Cardiac septum (tissue), 1 donor: ENCODE measurements around the gene BTRC. TPM values are rescaled to one million over a fixed set of nuclear protein-coding genes. Genes with fewer than 3 reads are reported as not detected.
"Not testable (repeated sequence)": the region's sequence is repeated elsewhere in the genome, so short reads cannot be mapped to it uniquely, and the experiment has no call there.

Source experiments
- DNase-seq: peaks from one replicate; pipeline ENCODE4 v3.0.0-alpha.2; 2020; ENCODE audit warnings: low spot score
- intact Hi-C: fragments of 100-400 bp; cut with DNase I; formaldehyde crosslinking; loops from one replicate; pipeline ENCODE4 v1.14.0; 2022
- long read RNA-seq: library from polyadenylated mRNA; unstranded; transcript quantifications from one replicate; pipeline ENCODE4 v2.0.0, GENCODE V29; 2021
- total RNA-seq: library from RNA; stranded (reverse); fragmentation: NEBNext Ultra II Directional; extraction: Animal tissue kit (Norgen Biotek cat#: 25700); gene quantifications from one replicate; pipeline ENCODE4 v1.2.1, GENCODE V29; 2021
- donor health status: DM: no; HTN: no; CAD: no.

Gene BTRC
- 34.7 TPM for total RNA-seq
- long read RNA-seq, full-length matches to known transcripts, result 9 of 28 reads
- long read RNA-seq, partial matches to known transcripts, result 1 of 28 reads
- long read RNA-seq, other reads (novel, unspliced or antisense), result 18 of 28 reads

DNA sequence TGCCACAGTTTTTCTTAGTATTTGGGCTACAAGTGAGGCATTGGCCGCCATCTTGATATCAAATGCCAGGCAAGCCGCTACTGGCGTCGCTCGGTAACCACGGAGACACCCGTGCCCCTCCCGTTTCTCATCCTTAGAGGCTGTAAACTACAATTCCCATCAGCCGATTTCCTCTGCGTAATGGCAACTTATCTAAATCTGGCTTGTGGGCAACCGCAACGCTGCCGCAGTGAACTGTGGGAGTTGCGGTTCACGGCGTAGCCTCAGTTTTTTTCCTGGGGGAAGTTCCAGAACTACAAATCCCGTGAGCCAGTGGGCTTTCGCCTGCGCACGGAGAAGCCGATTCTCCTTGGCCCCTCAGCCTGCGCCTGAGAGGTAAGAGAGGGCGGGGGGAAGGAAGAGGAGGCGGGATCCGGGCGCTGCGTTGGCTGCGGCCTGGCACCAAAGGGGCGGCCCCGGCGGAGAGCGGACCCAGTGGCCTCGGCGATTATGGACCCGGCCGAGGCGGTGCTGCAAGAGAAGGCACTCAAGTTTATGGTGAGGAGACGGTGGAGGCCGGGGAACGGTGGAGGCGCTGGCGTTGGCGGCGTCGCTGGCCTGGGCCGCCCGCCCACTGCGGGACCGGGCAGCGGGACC, at the start of gene BTRC:
TSS of gene BTRC (plus strand) at position 474 of the 636 bp plus-strand sequence. CDS start at position 490, 16 bp downstream.
- intact Hi-C loops, result loop anchor here (10.0 kb wide), 1 partner anchor 91 kb away; no protein-coding TSS in a partner anchor

DNA sequence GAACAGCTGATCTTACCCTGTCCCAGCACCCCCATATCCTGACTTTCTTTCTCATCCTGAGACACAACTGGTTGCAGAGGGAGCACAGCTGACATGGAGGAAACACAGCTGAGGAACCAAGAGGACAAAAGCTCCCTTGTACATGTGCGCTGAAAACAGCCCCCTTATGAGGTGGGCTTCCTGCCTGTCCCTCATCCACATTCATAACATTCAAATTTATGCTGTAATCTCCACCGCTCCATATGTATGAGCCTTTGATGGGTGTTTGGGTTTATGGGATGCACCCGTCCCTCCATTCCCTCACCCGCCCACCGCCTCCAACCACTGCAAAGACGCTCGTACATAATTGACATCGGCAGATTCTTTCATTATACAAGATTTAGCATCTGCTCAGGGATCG, 49.6 kb upstream of the BTRC start:
- intact Hi-C loops, result loop anchor here (5.0 kb wide), 2 partner anchors 138 to 268 kb away; no protein-coding TSS in a partner anchor
- DNase-seq, result no peak

More for the DNA sequence above, at the start of gene BTRC:
- peak; percentile 98 for DNase-seq

DNA sequence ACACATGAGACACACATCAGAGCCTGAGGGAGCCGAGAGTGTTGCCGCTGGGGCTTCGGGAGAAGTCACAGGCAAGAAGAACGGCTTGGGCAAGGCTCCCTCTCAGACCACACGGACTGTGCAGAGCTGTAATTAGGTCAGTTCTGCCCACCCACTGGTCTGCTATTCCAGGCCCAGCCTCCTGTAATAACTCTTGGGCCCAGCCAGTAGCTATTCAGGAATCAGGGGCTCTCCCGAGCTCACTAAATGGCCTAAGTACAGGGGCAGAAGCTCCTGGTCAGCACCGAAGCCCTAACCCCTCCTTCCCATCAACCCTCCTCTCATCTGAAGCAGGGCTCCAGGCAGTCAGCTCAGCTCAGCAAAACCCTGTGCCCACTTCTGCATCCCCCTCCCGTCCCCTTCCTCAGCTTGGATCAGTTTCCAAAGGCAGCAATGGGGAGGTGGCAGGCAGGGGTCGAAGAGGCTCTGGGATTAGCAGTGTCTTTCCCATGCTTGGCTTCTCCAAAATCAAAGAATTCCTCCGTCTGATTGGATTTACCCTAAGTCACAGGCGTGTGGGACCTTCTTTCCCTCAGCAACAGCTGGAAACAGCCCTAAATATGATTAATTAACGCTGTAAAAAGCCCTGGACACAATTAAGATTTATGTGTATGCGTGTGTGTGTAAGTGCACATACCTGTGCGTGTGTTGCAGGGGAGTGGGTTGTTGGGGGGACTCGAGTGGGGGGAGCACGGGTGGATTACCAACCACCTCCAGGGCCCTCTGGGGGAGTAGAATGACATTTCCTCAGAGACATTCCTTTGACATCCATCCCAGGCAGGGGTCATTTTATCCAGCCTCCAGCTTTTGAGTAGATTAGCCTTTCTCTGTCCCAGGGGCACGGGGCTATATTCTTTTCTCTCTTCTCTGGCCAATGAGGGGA, 48.4 kb upstream of the BTRC start:
- intact Hi-C loops, result no loop called here
- no peak for DNase-seq

DNA sequence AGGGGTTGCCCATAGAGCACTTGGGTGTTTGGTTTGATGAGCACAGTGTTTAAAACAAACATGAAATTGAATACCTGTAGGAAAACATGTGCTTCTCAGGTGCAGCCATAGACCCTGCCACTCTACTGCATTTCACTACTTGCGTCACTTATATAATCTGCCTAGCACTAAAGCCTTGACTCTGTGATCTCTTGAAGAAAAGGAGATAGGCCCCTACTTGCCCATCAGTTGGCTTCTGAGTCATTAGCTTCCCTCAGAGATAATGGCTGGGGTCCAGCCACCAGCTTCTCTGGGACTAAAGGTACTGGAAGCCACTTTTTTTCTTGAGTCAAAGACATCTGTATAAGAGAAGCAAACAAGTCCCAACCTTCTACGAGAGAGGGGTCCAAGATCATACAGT, 45.9 kb upstream of the BTRC start:
- intact Hi-C loops, result no loop called here
- DNase-seq, result no peak

DNA sequence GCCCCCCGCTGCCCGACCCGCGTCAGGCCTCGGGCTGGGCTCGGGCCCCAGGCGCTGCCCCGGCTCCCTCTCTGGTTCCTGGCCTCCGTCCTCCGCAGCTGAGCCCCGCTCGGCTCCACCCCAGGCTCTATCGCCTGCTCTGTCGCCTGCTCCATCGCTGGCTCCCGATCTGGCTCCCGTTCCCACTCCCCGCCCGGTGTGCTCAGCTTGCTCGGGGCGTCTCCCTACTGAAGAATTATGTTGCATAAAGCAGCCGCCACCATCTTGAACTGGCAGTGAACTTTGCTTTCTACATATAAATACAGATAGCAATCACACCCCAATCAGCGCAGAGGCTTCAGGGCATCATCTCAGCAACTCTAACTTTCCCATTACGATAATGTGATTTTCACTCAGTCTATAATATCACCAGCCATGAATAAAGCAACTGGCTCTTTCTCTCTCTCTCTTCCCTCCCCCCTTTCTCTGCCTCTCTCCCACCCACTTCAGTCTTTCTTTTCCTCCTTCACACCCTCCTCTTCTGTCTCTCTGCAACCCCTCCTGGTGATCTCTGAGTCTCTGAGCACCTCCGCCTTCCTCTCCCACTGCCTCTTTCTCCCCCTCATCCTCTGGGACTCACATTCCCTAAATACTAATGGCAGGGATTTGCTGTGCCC, 43.3 kb upstream of the BTRC start:
- DNase-seq, result no peak
- intact Hi-C loops, result no loop called here

DNA sequence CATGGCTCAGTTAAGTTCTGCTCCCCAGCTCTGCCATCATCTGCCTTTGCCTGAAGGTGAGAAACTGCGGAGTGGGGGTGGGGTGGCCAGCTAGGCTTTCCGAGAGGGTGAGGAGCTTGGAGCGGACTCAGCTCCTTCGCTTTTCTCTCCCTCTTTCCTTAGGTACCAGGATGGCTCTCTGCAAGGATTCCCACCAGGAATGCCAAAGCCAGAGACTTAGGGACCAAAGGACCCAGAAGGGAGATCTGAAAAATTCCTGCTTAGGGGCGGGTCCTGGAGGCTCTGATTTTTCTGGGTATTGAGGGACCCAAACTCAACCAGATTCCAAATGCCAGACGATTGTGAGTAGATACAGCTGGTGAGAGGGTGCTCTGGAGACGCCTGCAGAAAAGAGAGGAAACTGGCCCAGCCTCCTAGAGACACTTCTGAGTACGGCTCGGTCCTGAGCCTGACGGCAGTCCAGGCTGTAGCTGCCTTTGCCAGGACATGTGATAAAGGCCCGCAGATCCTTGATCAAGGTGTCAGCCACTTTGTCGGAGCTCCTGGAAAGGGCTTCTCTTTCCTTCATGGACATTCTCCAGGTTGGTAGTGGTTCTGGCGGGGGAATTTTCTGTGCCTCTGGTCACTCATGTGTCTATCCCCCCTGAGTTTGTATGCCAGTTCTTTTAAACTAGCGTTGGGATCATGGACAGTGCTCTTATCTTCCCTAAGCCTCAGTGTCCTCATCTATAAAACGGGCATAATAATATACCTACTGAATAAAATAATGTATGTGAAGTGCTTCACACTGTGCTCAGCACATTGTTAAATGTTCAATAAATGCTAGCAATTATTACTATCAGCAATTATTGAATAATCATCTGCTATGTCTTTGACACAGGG, 42.5 kb upstream of the BTRC start:
- DNase-seq, result no peak
- intact Hi-C loops, result no loop called here

DNA sequence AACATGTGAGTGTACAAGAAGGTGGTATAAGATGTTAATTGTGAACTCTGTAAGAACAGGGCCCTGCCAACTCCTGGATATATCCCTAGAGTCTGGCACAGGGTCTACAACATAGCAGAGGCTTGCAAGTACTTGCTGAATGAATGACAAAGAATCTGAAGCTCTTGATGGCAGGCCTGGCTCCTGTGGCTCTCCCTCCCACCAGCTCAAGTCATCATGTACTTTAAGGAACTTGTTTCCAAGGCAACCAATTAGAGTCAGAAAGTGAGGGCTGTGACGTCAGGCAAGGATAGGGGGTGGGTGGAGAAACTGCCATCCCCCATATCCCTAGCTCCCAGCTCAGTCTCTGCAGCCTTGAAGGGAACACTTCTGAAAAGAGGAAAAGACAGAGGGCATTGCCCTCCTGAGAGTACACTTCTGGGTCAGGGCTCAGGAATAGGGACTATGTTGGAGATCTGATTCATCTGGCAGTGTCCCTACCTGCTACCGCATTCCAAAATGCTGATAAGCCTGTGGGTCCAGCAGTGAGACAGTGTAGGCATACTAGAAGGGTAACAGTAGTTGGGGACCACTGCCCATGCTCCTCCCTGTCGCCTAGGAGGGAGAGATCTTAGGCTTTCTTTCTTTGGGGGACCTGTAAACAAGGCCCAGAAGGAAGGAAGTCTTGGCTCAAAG, 34.6 kb upstream of the BTRC start:
- intact Hi-C loops, result no loop called here

DNA sequence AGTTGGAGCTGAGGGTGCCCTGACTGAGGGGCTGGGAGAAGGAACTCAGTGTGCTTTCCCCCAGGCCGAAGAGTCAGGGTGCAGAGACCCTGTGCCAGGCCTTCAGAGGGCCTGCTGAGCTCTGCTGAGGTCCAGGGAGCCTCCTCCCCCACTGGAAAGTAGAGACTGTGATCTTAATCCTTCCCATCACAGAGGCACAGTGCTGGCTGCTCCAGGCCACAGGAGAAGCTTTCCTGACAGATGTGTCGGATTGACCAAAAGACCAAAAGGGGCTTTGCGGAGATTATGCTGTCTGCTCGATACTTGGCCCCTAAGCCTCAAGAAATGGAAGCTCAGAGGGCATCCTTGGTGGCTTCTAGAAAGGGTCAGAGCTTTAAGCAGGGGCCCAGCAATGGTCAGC, 32.9 kb upstream of the BTRC start:
- no peak for DNase-seq
- intact Hi-C loops, result no loop called here

More for the DNA sequence above, 34.6 kb upstream of the BTRC start:
- no peak for DNase-seq

DNA sequence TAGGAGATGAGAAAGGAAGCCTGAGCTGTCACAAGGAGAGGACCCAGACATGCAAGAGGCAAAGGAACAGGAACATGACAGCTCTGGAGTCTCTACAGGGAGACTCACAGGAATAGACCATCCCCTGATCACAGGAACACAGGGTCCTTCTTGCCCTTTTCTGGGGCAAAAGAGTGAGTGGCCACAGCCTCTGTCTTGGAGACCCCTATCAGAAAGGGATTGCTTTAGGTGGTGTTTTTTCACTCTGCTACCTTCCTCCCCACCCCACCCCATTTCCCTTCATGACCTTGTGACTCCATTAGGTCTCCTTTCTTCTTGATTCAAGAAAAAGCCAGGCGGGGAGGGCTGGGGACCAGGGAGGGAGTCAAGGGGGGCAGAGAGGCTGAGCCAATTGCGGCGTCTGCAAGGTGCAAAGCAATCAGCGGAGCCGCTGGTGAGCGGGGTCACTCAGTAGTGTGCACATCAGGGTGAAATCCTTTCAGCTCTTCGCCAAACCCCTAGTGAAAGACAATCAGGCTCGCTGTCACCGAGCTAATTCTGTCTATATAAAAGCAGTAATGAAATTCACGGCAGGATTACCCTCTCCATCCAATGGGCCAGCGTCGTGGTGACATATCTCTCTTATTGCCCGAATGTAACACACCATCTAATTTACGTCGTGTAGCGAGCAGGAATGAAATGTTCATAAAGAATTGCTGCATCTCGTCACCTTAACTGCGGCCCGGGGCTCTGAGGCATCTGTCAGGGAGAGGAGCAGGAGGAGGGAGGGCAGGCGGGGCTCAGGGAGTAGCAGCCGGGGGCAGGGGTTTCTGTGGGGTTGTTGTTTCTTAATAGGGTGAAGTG, 31.5 kb upstream of the BTRC start:
- no peak for DNase-seq
- intact Hi-C loops, result no loop called here

DNA sequence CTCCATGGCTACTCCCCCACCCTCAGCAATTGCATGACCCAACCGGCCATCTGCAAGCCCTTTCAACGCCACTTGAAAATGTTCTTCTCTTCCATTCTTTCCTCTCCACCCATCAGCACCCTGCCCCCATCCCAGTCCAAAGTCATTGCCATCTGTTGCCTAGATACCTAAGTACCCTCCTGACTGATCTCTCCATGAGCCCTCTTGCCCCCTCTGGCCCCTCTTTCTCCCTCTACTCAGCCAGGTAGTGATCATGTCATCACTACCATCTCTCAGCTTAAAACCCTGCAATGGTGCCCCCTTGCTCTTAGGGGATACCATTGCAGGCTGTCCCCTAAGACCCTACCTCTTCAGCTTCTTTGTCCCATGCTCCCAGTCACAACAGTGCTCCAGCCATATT, 30.5 kb upstream of the BTRC start:
- no peak for DNase-seq
- intact Hi-C loops, result no loop called here

DNA sequence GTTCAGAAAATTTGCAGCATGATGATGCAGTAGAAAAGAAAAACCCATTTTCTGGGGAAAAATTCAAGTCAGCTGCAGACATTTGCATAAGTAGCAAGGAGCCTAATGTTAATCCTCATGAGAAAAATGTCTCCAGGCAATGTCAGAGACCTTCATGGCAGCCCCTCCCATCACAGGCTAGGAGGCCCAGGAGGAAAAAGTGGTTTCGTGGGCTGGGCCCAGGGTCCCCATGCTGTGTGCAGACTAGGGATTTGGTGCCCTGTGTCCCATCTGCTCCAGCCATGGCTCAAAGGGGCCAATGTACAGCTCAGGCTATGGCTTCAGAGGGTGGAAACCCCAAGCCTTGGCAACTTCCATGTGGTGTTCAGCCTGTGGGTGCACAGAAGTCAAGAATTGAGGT, 26.5 kb upstream of the BTRC start:
- DNase-seq, intact Hi-C loops: not testable (repeated sequence)

DNA sequence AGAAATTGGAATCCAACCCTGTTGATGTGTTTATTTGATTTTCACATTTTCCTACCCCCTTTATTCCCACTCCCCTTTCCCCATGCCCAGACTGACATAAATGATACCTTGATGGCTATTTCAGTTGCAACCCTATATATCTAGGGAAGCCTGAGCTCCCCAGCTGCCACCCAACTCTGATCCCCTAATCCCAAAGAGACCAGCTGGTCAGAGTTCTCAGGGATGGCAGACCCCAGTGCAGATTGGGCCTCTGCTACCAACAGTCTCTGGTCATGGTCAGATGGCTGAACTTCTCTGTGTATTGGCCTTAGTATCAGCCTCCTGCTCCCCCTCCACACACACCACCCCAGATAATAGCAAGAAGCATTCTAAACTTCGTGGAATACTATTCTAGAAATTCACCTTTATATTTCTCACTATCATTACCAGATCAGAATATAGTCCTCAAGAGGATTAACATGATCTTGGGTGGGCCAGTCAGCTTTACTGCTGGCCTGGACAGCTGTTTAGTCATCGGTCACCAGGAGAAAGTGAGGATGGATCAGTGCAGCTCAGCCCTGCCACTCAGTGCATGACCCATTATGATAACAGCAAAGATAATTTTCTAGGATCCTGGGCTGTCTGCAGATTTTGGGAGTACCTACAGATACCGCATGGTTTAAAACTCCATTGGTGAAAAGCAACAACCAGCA, 24.5 kb upstream of the BTRC start:
- DNase-seq, result no peak
- intact Hi-C loops, result no loop called here

DNA sequence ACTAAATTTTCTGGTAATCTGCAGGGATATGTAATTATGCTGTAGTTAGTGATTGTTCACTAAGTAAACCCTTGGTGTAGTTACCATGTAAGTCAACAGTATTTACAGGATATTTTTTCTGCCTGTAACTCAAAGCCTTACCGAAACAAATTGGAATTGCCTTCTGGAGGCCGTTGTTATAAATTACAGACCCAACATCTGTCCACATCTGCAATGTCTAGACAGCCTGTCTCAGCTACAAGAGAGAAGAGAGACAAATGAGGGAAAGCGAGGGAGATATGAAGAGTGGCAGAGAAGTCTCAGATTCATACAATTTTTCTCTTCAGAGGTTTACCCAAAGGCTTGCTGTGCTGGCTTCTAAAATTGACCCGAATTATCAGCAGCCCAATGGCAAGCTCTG, 23.7 kb upstream of the BTRC start:
- no peak for DNase-seq
- intact Hi-C loops, result no loop called here

DNA sequence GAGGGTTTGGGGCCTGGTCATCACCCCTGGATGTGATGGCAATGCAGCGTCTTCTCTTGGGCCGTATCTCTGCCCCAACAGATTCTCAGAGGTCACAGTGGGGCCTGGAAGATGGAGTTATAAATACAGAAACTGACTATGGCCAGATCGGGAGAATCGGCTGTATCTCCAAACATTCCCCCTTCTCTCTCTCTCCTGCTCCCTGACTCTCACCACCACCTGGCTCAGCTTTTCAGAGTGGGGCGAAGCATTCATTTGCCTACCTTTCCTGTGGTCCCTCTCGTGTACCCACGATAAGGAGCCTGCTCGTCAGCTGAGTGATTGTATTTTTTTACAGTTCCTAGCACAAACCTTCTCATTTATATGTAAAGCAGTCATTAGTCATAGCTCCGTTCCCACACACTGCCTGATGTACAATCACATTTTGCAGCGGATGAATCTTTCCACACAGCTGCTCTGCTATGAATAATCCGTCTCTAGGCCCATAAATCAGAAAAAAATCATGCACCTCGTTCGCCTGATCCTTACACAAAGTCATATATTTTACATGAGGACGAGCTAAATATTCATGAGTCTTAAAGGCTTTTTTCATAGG, 23.2 kb upstream of the BTRC start:
- DNase-seq, result no peak
- intact Hi-C loops, result no loop called here

DNA sequence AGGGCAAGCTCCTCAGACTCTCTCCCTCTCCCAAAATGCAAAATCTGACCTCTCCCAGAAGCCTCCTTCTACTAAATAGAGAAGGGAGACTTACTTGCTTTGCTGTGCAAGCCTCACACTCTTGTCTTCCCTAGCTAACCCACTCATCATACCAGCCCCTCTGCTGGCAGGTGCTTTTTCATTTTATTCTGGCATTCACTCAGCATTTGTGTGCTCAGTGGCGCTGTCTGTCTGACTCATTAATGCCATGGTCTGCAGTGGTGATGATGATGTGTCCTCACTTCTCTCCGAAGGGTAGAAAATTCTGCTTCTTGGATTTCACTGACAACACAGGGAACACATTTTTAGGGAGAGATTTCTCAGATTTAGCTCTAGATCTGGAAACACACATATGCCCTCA, 22.0 kb upstream of the BTRC start:
- no peak for DNase-seq
- intact Hi-C loops, result no loop called here

DNA sequence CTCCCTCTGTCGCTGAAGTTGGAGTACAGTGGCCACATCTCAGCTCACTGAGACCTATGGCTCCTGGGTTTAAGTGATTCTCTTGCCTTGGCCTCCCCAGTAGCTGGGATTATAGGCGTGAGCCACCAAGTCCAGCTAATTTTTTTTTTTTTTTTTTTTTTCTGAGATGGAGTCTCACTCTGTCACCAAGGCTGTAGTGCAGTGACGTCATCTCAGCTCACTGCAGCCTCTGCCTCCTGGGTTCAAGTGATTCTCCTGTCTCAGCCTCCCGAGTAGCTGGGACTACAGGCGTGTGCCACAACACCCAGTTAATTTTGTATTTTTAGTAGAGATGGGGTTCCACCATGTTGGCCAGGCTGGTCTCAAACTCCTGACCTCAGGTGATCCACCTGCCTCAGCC, 19.7 kb upstream of the BTRC start:
- intact Hi-C loops, DNase-seq: not testable (repeated sequence)

DNA sequence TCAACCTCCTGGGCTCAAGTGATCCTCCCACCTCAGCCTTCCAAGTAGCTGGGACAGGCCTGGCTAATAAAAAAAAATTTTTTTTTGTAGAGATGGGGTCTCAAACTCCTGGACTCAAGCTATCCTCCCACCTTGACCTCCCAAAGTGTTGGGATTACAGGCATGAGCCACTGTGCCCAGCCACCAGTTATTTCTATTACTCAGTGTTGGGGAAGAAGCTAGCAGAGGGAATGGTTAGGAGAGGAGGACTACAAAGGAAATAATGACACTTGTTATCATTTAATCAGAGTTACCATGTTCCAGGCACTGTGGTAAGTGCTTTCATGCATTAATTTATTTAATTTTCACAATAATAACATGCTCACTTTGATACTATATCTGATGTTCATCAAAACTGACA, 17.6 kb upstream of the BTRC start:
- intact Hi-C loops, result no loop called here
- DNase-seq, result no peak
